Mesenchymal stem cell (in vitro differentiated cells and primary cell): ENCODE measurements around the gene IL26.

Experiments
- DNase-seq: peaks from one replicate; pipeline ENCODE4 v3.0.0-alpha.2; 2013
- H2AFZ ChIP-seq: one replicate; pipeline ENCODE4 v1.6.1; 2013; ENCODE audit warnings: low read depth, mild to moderate bottlenecking, control low read depth, inconsistent platforms, low read length, moderate library complexity
- H2AK5ac ChIP-seq: 2 replicates; pipeline ENCODE4 v1.6.1; 2013; ENCODE audit warnings: low read length, moderate library complexity, mild to moderate bottlenecking, inconsistent platforms; ENCODE audit not compliant: severe bottlenecking
- H2BK120ac ChIP-seq: one replicate; pipeline ENCODE4 v1.6.1; 2013; ENCODE audit warnings: low read depth, mild to moderate bottlenecking, inconsistent platforms, low read length, moderate library complexity
- H2BK12ac ChIP-seq, 2 experiments: one replicate each; pipeline ENCODE4 v1.6.1; 2013; ENCODE audit warnings: inconsistent platforms in 2 of 2, low read length in 2 of 2, mild to moderate bottlenecking in 2 of 2, moderate library complexity in 2 of 2, control low read depth in 1 of 2
- H2BK15ac ChIP-seq: one replicate; pipeline ENCODE4 v1.6.1; 2013; ENCODE audit warnings: mild to moderate bottlenecking, low read depth, inconsistent platforms; ENCODE audit not compliant: poor library complexity, severe bottlenecking
- H2BK5ac ChIP-seq: 2 replicates; pipeline ENCODE4 v1.6.1; 2013; ENCODE audit warnings: low read depth, mild to moderate bottlenecking, low read length, control low read depth, inconsistent platforms; ENCODE audit not compliant: poor library complexity, severe bottlenecking
- H3K14ac ChIP-seq, 2 experiments: one replicate each; pipeline ENCODE4 v1.6.1; 2013; ENCODE audit warnings: inconsistent platforms in 2 of 2, low read length in 2 of 2, control low read depth in 1 of 2, mild to moderate bottlenecking in 1 of 2, moderate library complexity in 1 of 2
- H3K18ac ChIP-seq, 2 experiments: one replicate each; pipeline ENCODE4 v1.6.1; 2013; ENCODE audit warnings: inconsistent platforms in 2 of 2, low read length in 2 of 2, control low read depth in 1 of 2, low read depth in 1 of 2, mild to moderate bottlenecking in 1 of 2
- H3K23ac ChIP-seq, 2 experiments: one replicate each; pipeline ENCODE4 v1.6.1; 2013; ENCODE audit warnings: inconsistent platforms in 2 of 2, low read length in 2 of 2, mild to moderate bottlenecking in 2 of 2, moderate library complexity in 2 of 2, control low read depth in 1 of 2
- H3K27ac ChIP-seq: 2 replicates; pipeline ENCODE4 v1.5.1; 2013; ENCODE audit warnings: mild to moderate bottlenecking, moderate library complexity, low read length, control low read depth, inconsistent platforms; ENCODE audit not compliant: poor library complexity, severe bottlenecking
- H3K27me3 ChIP-seq, 2 experiments: 2 replicates each; pipeline versions ENCODE4 v1.6.1 to v1.7.0; 2013; ENCODE audit warnings: low read length in 2 of 2, mild to moderate bottlenecking in 2 of 2, moderate library complexity in 2 of 2, control low read depth in 1 of 2, inconsistent platforms in 1 of 2; ENCODE audit not compliant: control insufficient read depth in 1 of 2, insufficient read depth in 1 of 2
- H3K36me3 ChIP-seq, 2 experiments: 2 replicates each; pipeline versions ENCODE4 v1.6.1 to v1.7.0; 2013; ENCODE audit warnings: low read length in 2 of 2, control low read depth in 1 of 2, inconsistent platforms in 1 of 2, low read depth in 1 of 2, mild to moderate bottlenecking in 1 of 2; ENCODE audit not compliant: insufficient read depth in 2 of 2, control insufficient read depth in 1 of 2
- H3K4ac ChIP-seq, 2 experiments: one replicate each; pipeline ENCODE4 v1.6.1; 2013; ENCODE audit warnings: inconsistent platforms in 2 of 2, low read length in 2 of 2, mild to moderate bottlenecking in 2 of 2, moderate library complexity in 2 of 2, control low read depth in 1 of 2, low read depth in 1 of 2
- H3K4me1 ChIP-seq: 2 replicates; pipeline ENCODE4 v1.6.1; 2013; ENCODE audit warnings: low read depth, low read length, control low read depth; ENCODE audit not compliant: control insufficient read depth, insufficient read depth
- H3K4me2 ChIP-seq: 2 replicates; pipeline ENCODE4 v1.6.1; 2013; ENCODE audit warnings: low read length, mild to moderate bottlenecking, inconsistent platforms; ENCODE audit not compliant: poor library complexity, severe bottlenecking
- H3K4me3 ChIP-seq, 2 experiments: 2 replicates each; pipeline versions ENCODE4 v1.5.1 to v1.7.0; 2013; ENCODE audit warnings: low read length in 2 of 2, mild to moderate bottlenecking in 2 of 2, control low read depth in 1 of 2, low read depth in 1 of 2; ENCODE audit not compliant: insufficient read depth in 1 of 2
- H3K79me1 ChIP-seq: replicated peaks from 2 replicates; pipeline ENCODE4 v1.6.1; 2013; ENCODE audit warnings: mild to moderate bottlenecking, control low read depth, low read length, inconsistent platforms; ENCODE audit not compliant: poor library complexity, severe bottlenecking
- H3K9ac ChIP-seq: 2 replicates; pipeline ENCODE4 v1.7.0; 2013; ENCODE audit warnings: mild to moderate bottlenecking, low read length, moderate library complexity
- H3K9me3 ChIP-seq: 2 replicates; pipeline ENCODE4 v1.7.0; 2013; ENCODE audit warnings: mild to moderate bottlenecking, low read length; ENCODE audit not compliant: control insufficient read depth
- H4K8ac ChIP-seq: one replicate; pipeline ENCODE4 v1.6.1; 2013; ENCODE audit warnings: inconsistent platforms, mild to moderate bottlenecking, low read length, moderate library complexity
- H4K91ac ChIP-seq: one replicate; pipeline ENCODE4 v1.6.1; 2013; ENCODE audit warnings: mild to moderate bottlenecking, low read length, inconsistent platforms
- WGBS: methylation state at CpG from one replicate; pipeline ENCODE4 v1.1.7; 2013; ENCODE audit warnings: mixed read lengths; 5-methylcytosine and 5-hydroxymethylcytosine counted together

IL26 gene

GRCh38 chr12:68237078-68237477 is 11.5 kb upstream of the IL26 start:
- Histone ChIP-seq H3K4me3 (peak overlapping the region in 1 of 2 experiments; percentile 57), H3K23ac (no peak overlapping the region), H2BK5ac (no peak overlapping the region), H3K79me1 (no peaks in the 10 kb centered on the region), H3K18ac (no peak overlapping the region), H4K91ac (no peak overlapping the region), H2BK15ac (no peak overlapping the region), H3K9ac (peak overlapping the region; percentile 33), H3K4me2 (no peak overlapping the region), H3K36me3 (no peaks in the 10 kb centered on the region), H4K8ac (peak overlapping the region; percentile 16), H2AK5ac (no peak overlapping the region), H3K27ac (no peak overlapping the region), H3K4ac (no peak overlapping the region), H2AFZ (no peak overlapping the region), H2BK12ac (no peak overlapping the region), H2BK120ac (no peak overlapping the region), H3K27me3 (no peaks in the 10 kb centered on the region), H3K9me3 (no peaks in the 10 kb centered on the region), H3K14ac (no peak overlapping the region), H3K4me1 (peaks cover 4% of the 10 kb centered on the region)
- DNase-seq = no peak
- WGBS = 98% methylated on average over 2 of the region's 2 CpGs

GRCh38 chr12:68236421-68237059 is 10.9 kb upstream of the IL26 start:
- 91% methylated on average over 7 of the region's 8 CpGs for WGBS
- Histone ChIP-seq H4K8ac (peak overlapping the region; percentile 16), H3K27me3 (no peaks in the 10 kb centered on the region), H3K79me1 (no peaks in the 10 kb centered on the region), H3K27ac (no peak overlapping the region), H3K4me3 (peak overlapping the region in 1 of 2 experiments; percentile 57), H3K18ac (no peak overlapping the region), H3K4me1 (peaks cover 4% of the 10 kb centered on the region), H4K91ac (no peak overlapping the region), H3K9me3 (no peaks in the 10 kb centered on the region), H2AFZ (no peak overlapping the region), H2BK120ac (no peak overlapping the region), H3K9ac (peak overlapping the region; percentile 33), H2AK5ac (no peak overlapping the region), H3K14ac (no peak overlapping the region), H3K36me3 (no peaks in the 10 kb centered on the region), H3K4me2 (no peak overlapping the region), H2BK12ac (no peak overlapping the region), H3K23ac (no peak overlapping the region), H3K4ac (no peak overlapping the region), H2BK15ac (no peak overlapping the region), H2BK5ac (no peak overlapping the region)
- DNase-seq = no peak

GRCh38 chr12:68235576-68235975 is 10.0 kb upstream of the IL26 start:
- H3K9ac ChIP-seq = no peak overlapping the region
- no peak overlapping the region for H2BK15ac ChIP-seq
- H2BK12ac ChIP-seq = no peak overlapping the region
- no peak overlapping the region for H4K91ac ChIP-seq
- WGBS = 92% methylated on average over 2 of the region's 2 CpGs
- no peaks in the 10 kb centered on the region for H3K36me3 ChIP-seq
- H3K4me2 ChIP-seq = no peak overlapping the region
- no peak overlapping the region for H4K8ac ChIP-seq
- H3K27me3 ChIP-seq = no peaks in the 10 kb centered on the region
- H3K27ac ChIP-seq = no peak overlapping the region
- H3K4ac ChIP-seq = no peak overlapping the region
- H2AFZ ChIP-seq = no peak overlapping the region
- no peak overlapping the region for H3K4me3 ChIP-seq
- no peak overlapping the region for H3K14ac ChIP-seq
- H3K79me1 ChIP-seq = no peaks in the 10 kb centered on the region
- H2AK5ac ChIP-seq = no peak overlapping the region
- no peak overlapping the region for H3K23ac ChIP-seq
- no peak overlapping the region for H2BK120ac ChIP-seq
- H3K4me1 ChIP-seq = peaks cover 4% of the 10 kb centered on the region
- DNase-seq = no peak
- no peaks in the 10 kb centered on the region for H3K9me3 ChIP-seq
- no peak overlapping the region for H2BK5ac ChIP-seq
- no peak overlapping the region for H3K18ac ChIP-seq

GRCh38 chr12:68234140-68234539 is 8.5 kb upstream of the IL26 start:
- no peak overlapping the region for H3K4me2 ChIP-seq
- H2BK5ac ChIP-seq = no peak overlapping the region
- no peak overlapping the region for H2BK120ac ChIP-seq
- no peak overlapping the region for H2AFZ ChIP-seq
- no peaks in the 10 kb centered on the region for H3K79me1 ChIP-seq
- WGBS = no CpG with 5 or more reads among the region's 2 CpGs
- H3K4ac ChIP-seq = no peak overlapping the region
- no peaks in the 10 kb centered on the region for H3K9me3 ChIP-seq
- no peak overlapping the region for H3K23ac ChIP-seq
- H3K27ac ChIP-seq = no peak overlapping the region
- no peak overlapping the region for H3K18ac ChIP-seq
- peaks cover 2% of the 10 kb centered on the region for H3K4me1 ChIP-seq
- H2AK5ac ChIP-seq = no peak overlapping the region
- H3K27me3 ChIP-seq = no peaks in the 10 kb centered on the region
- H2BK12ac ChIP-seq = no peak overlapping the region
- no peak overlapping the region for H3K9ac ChIP-seq
- no peak overlapping the region for H2BK15ac ChIP-seq
- no peak overlapping the region for H4K91ac ChIP-seq
- H3K36me3 ChIP-seq = no peaks in the 10 kb centered on the region
- DNase-seq = no peak
- H3K4me3 ChIP-seq = no peak overlapping the region
- H3K14ac ChIP-seq = no peak overlapping the region
- H4K8ac ChIP-seq = no peak overlapping the region
